ENCODE results near the gene MEIKIN.

MEIKIN gene

DNA sequence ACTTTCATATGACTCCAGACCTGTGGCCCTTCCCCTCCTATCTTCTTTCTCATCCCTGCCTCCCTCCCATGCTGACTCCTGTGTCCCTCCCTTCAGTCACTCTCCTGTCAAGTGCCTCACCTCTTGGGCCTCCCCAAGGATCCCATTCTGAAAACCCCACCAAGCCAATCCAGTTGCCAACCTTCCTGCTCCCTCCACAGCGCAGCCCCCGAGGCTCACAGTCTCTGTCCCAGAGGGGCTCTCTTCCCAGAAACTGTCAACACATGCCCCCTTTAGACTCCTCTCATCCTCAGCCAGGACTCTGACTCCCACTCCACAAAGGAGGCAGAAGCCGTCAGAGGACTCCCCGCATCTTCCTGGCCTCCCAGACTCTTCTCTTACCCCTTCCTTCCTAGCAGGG lies 35.2 kb upstream of the MEIKIN start:
- H3K4me3 ChIP-seq (ENCODE audit: low read depth, low read length): no peak overlapping the region
- TF ChIP-seq, protein P1, sequence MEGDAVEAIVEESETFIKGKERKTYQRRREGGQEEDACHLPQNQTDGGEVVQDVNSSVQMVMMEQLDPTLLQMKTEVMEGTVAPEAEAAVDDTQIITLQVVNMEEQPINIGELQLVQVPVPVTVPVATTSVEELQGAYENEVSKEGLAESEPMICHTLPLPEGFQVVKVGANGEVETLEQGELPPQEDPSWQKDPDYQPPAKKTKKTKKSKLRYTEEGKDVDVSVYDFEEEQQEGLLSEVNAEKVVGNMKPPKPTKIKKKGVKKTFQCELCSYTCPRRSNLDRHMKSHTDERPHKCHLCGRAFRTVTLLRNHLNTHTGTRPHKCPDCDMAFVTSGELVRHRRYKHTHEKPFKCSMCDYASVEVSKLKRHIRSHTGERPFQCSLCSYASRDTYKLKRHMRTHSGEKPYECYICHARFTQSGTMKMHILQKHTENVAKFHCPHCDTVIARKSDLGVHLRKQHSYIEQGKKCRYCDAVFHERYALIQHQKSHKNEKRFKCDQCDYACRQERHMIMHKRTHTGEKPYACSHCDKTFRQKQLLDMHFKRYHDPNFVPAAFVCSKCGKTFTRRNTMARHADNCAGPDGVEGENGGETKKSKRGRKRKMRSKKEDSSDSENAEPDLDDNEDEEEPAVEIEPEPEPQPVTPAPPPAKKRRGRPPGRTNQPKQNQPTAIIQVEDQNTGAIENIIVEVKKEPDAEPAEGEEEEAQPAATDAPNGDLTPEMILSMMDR (IDR thresholded peaks at IDR 0.05; ENCODE audit: low read depth, low read length): no peak

DNA sequence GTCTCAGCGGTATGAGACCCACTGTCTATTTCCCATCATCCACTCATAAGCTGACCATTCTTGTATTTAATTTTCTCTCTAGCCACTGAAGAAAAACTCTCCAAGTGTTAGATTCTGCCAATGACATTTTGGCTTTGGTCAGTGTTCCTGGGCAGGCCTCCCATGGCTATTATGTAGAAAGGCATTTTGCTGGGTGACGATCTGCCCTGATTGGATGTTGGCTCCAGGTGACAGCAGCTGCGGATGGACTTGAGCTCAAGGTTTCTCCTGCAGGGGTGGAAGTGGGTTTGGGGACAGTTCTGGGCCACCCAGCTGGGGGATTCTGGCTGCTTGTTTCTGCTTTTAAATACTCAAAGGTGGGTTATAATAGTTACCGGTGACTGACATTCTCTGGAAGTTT lies 34.4 kb upstream of the MEIKIN start:
- TF ChIP-seq, protein P1 (IDR thresholded peaks at IDR 0.05; ENCODE audit: low read depth, low read length): no peak
- no peak overlapping the region for H3K4me3 ChIP-seq (ENCODE audit: low read depth, low read length)

DNA sequence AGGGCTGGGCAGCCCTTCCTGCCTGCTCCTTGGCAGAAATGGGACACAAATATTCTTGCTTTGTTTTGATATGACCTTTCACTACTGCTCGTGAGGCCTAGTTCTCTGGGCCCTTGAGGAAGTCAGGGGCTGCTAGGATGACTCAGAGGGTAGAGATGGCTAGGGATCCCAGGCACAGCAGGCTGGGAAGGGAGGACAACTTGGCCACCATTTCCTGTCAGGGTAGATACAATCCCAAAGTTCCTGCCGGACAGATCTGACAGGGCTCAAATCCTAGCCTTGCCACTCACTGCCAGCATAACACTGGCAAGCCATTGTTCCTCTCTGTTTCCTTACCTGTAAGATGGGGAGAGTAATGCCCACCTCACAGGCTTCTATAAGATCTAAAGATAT lies 31.7 kb upstream of the MEIKIN start:
- H3K4me3 ChIP-seq (ENCODE audit: low read depth, low read length): no peak overlapping the region
- TF ChIP-seq, protein P1 (IDR thresholded peaks at IDR 0.05; ENCODE audit: low read depth, low read length): no peak

DNA sequence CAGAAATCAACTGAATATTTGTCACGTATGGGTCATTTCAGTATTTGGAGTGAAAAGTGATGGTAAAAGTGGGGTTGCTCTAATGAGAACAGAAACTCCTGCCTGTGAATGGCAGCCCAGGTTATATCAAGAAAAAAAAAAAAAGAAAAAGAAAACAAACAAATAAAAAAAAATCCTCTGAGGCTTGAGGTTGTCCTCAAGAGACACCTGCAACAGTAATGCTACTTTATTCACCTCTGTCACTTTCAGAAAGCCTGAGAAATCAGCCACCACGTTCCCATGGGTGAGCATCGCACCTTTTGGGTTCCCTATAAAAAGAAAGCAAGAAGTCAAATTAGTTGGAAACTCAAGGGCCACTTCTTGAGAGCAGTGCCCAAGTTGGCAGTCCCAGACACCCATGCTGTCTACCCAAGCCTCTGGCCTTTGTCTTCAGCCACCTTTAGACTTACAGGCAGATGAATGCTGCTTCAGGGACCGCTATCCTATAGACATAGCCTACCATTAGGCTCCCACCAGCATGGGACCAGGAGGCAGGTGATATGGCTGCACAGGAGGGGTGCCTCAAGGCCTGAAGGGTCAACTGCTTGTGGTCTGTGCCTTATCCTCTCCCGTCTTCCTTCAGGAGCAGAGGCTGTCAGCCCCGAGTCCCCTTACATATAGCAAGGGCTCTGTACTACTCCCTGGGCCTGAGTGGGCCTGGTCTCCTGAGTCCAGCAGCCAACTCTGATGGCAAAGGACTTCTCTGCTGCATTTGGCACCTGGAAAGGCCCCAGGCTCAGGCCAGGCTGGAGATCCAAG lies 31.1 kb upstream of the MEIKIN start:
- TF ChIP-seq, protein P1 (IDR thresholded peaks at IDR 0.05; ENCODE audit: low read depth, low read length): no peak

DNA sequence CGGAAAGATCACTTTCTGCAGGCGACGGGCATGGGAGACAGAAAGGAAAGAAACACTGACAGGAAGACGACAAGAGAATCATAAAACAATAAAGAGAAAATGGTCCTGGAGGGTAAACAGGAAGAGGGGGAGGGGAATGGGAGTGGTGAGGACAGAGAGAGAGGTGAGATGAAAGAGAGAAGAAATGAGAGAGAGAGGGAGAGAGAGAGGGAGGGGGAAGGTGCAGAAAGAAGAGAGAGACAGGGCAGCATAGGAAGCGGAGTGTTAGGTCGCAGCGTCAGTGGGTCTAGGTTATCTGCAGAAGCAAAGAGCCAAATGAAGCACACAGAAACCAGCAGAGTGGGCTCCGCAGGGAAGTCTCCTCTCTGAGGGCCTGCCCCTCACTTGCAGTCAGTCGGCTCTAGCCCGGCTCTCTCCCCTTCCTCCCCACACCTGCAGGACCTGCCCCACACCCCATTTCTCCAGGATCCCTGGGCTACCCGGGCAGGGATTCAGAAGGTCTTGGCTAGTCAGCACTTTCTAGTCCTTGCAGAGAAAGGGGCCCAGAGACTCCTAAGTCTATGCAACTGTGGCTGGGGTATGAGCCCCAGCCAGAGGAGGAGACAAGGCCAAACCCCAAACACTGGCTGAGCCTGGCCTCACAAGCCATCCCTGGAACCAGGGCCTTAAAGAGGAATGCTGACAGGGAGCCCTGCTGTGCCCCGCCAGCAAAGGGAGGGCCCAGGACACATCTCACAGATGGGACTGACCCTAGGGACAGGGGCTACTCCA lies 29.7 kb upstream of the MEIKIN start:
- TF ChIP-seq, protein P1 (IDR thresholded peaks at IDR 0.05; ENCODE audit: low read depth, low read length): no peak
- no peak overlapping the region for H3K4me3 ChIP-seq (ENCODE audit: low read depth, low read length)

More for the DNA sequence above, 31.1 kb upstream of the MEIKIN start:
- no peak overlapping the region for H3K4me3 ChIP-seq (ENCODE audit: low read depth, low read length)

DNA sequence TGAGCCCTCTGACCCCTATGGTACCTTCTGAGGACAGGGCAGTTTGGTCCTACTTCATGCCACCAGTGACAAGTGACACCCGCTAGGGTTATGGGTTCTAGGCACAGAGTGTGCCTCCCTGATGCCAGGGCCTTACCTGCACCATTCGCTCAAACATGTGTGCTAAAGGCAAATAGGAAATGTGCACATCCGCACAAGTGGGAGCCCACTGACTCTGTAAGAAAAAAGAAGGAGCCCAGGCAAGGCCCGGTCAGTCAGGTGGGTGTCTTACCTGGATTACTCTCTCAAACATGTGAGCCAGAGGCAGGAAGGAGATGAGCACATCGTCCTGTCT lies 29.1 kb upstream of the MEIKIN start:
- H3K4me3 ChIP-seq (ENCODE audit: low read depth, low read length): no peak overlapping the region
- TF ChIP-seq, protein P1 (IDR thresholded peaks at IDR 0.05; ENCODE audit: low read depth, low read length): no peak

DNA sequence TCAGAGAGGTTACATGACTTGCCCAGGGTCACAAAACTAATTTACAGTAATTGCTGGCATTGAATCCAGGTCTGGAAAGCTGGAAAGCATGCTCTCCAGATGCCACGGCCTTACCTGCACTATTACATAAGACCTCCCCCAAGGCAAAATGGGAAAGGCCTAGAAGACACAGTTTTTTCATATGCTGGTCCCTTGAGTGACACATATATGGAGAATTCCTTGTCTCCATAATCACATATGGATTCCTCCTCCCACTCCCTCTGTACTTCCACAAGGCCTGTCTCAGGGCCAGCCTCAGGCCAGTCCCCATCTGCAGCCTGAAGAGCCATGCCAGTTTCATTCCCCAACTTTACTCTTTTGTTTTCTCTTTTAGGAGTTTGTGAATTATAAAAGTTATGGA lies 28.6 kb upstream of the MEIKIN start:
- TF ChIP-seq, protein P1 (IDR thresholded peaks at IDR 0.05; ENCODE audit: low read depth, low read length): no peak
- no peak overlapping the region for H3K4me3 ChIP-seq (ENCODE audit: low read depth, low read length)
